Parathyroid adenoma (tissue), 2 donors: ENCODE measurements around the gene ITIH2.
"Not testable (repeated sequence)": the region's sequence is repeated elsewhere in the genome, so short reads cannot be mapped to it uniquely, and the experiment has no call there.

ENCODE experiments used
- H2AFZ ChIP-seq: fragments of 300-600 bp; sonication (generic); one replicate; pipeline ENCODE4 v1.7.0; 2017; ENCODE audit warnings: antibody characterized with exemption, mild to moderate bottlenecking
- H3K27ac ChIP-seq: fragments of 300-600 bp; sonication (generic); one replicate; pipeline ENCODE4 v1.7.0; 2017
- H3K27me3 ChIP-seq: fragments of 300-600 bp; sonication (generic); one replicate; pipeline ENCODE4 v1.7.0; 2017; ENCODE audit warnings: low read length; ENCODE audit not compliant: control insufficient read depth, insufficient read depth
- H3K36me3 ChIP-seq: fragments of 300-600 bp; sonication (generic); one replicate; pipeline ENCODE4 v1.7.0; 2017; ENCODE audit warnings: low read length; ENCODE audit not compliant: control insufficient read depth, insufficient read depth
- H3K4me1 ChIP-seq: fragments of 300-600 bp; sonication (generic); one replicate; pipeline ENCODE4 v1.7.0; 2017; ENCODE audit warnings: control low read depth
- H3K4me2 ChIP-seq: fragments of 300-600 bp; sonication (generic); one replicate; pipeline ENCODE4 v1.7.0; 2017; ENCODE audit warnings: low read length
- H3K4me3 ChIP-seq: fragments of 300-600 bp; sonication (generic); one replicate; pipeline ENCODE4 v1.7.0; 2017; ENCODE audit warnings: low read depth, low read length
- H3K79me2 ChIP-seq: fragments of 300-600 bp; sonication (generic); one replicate; pipeline ENCODE4 v1.7.0; 2017; ENCODE audit warnings: control low read depth
- H3K9ac ChIP-seq: fragments of 300-600 bp; sonication (generic); one replicate; pipeline ENCODE4 v1.7.0; 2017; ENCODE audit warnings: mild to moderate bottlenecking
- H3K9me3 ChIP-seq: fragments of 300-600 bp; sonication (generic); one replicate; pipeline ENCODE4 v1.7.0; 2017; ENCODE audit warnings: low read length; ENCODE audit not compliant: control insufficient read depth
- TF ChIP-seq, protein P1 (sequence below): fragments of 300-600 bp; sonication (generic); IDR thresholded peaks from one replicate; pipeline ENCODE4 v1.7.0; 2017; ENCODE audit warnings: antibody characterized with exemption, mild to moderate bottlenecking
- donor health status: primary hyperparathyroidism.

Gene ITIH2

DNA sequence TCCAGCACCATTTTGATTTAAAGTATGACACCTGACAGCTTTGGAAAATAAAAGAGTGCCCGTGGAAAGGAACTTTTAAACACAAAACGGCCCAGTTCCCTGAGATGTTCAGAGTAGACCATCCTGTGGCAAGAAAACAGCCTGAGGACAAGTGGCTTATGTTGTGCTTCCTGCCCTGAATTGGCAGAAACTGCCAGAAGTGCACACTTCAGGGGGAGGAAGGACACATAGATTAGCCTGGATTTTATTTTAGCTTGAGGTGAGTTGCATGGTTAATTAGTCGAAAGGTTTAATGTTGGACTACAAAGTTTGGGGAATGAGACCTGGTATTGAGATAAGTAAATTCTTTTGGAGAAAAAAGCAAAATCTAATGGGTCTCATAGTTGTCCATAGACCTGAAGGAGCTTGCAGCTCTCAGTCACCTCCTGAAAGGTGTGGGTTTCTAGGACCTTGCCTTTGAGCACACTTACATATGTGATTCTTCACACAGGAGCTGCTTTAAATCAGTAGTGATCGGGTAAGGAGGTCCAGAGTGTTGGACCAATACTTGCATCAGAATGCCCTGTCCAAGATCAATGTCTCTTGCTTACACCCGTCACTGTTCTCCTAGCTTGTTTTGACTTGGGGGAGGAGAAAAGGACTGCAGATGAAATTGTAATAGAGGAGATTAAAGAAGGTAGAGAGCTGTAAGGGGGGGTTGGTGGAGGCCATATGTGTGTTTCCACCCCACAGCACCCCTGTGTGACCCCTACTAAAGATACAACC lies 4.9 kb downstream of the ITIH2 start:
- TF ChIP-seq, protein P1, sequence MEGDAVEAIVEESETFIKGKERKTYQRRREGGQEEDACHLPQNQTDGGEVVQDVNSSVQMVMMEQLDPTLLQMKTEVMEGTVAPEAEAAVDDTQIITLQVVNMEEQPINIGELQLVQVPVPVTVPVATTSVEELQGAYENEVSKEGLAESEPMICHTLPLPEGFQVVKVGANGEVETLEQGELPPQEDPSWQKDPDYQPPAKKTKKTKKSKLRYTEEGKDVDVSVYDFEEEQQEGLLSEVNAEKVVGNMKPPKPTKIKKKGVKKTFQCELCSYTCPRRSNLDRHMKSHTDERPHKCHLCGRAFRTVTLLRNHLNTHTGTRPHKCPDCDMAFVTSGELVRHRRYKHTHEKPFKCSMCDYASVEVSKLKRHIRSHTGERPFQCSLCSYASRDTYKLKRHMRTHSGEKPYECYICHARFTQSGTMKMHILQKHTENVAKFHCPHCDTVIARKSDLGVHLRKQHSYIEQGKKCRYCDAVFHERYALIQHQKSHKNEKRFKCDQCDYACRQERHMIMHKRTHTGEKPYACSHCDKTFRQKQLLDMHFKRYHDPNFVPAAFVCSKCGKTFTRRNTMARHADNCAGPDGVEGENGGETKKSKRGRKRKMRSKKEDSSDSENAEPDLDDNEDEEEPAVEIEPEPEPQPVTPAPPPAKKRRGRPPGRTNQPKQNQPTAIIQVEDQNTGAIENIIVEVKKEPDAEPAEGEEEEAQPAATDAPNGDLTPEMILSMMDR, result no peak
- H3K4me1 ChIP-seq, result no peaks in the 10 kb centered on the region
- H3K27ac ChIP-seq, result no peak overlapping the region
- no peaks in the 10 kb centered on the region for H3K27me3 ChIP-seq
- no peak overlapping the region for H3K4me3 ChIP-seq
- no peak overlapping the region for H3K4me2 ChIP-seq
- H3K36me3 ChIP-seq, result no peaks in the 10 kb centered on the region
- H3K79me2 ChIP-seq, result no peaks in the 10 kb centered on the region
- H3K9me3 ChIP-seq, result no peaks in the 10 kb centered on the region
- no peak overlapping the region for H3K9ac ChIP-seq
- no peak overlapping the region for H2AFZ ChIP-seq

DNA sequence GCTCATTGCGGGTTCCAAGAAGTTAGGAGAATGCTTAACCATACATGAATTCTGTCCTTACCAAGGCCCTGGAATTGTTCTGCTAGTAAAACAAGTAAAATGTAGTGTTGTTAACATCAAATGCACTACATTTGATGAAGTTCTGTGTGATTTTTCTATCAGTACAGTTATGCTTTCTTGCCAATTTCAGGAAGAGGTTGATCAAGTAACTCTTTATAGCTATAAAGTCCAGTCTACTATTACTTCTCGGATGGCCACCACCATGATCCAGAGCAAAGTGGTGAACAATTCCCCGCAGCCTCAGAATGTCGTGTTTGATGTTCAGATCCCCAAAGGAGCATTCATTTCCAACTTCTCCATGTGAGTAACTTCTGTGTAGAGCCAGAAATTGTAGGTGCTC lies 5.7 kb downstream of the ITIH2 start:
- TF ChIP-seq, protein P1, result no peak
- H3K79me2 ChIP-seq, result no peaks in the 10 kb centered on the region
- H3K36me3 ChIP-seq, result no peaks in the 10 kb centered on the region
- no peak overlapping the region for H3K4me3 ChIP-seq
- no peak overlapping the region for H3K4me2 ChIP-seq
- no peak overlapping the region for H3K9ac ChIP-seq
- no peak overlapping the region for H3K27ac ChIP-seq
- no peaks in the 10 kb centered on the region for H3K27me3 ChIP-seq
- no peaks in the 10 kb centered on the region for H3K9me3 ChIP-seq
- no peak overlapping the region for H2AFZ ChIP-seq
- no peaks in the 10 kb centered on the region for H3K4me1 ChIP-seq

DNA sequence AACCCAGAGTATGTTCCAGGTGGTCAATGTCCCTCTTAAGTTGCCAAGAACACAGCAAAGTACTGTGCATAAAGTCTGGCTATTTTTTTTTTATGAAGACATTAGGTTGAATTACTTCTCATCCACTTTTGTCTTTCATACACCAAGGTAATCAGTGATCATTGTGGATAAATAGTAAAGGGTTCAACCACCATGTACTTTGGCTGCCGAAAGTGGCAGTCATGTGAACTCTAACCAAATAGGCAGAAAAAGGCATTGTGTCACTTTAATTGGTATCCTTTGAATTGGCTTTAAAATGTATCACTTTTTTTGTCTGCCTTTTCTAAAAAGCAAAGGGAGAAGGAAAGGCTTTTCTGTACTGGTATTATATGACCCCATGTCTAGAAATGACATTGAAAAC lies 7.3 kb downstream of the ITIH2 start:
- H3K4me1 ChIP-seq, result no peaks in the 10 kb centered on the region
- no peak overlapping the region for H3K27ac ChIP-seq
- no peaks in the 10 kb centered on the region for H3K36me3 ChIP-seq
- no peaks in the 10 kb centered on the region for H3K9me3 ChIP-seq
- H2AFZ ChIP-seq, result no peak overlapping the region
- H3K9ac ChIP-seq, result no peak overlapping the region
- TF ChIP-seq, protein P1, result no peak
- H3K27me3 ChIP-seq, result no peaks in the 10 kb centered on the region
- no peak overlapping the region for H3K4me3 ChIP-seq
- no peaks in the 10 kb centered on the region for H3K79me2 ChIP-seq
- H3K4me2 ChIP-seq, result no peak overlapping the region

DNA sequence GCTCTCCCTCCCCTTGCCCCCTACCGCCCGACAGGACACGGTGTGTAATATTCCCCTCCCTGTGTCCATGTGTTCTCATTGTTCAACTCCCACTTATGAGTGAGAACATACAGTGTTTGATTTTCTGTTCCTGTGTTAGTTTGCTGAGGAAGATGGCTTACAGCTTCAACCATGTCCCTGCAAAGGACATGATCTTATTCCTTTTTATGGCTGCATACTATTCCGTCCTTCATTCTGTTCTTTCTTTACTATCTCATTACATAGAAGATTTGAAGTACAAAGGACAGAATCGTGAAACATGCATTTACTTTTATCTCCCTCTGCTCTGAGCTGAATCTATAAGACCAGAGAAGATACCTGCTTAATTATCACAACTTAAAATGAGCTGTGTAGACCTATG lies 8.0 kb downstream of the ITIH2 start:
- H3K4me1 ChIP-seq, H3K4me2 ChIP-seq, H3K27me3 ChIP-seq, H3K9ac ChIP-seq, H3K4me3 ChIP-seq, H3K27ac ChIP-seq, H3K9me3 ChIP-seq, H3K36me3 ChIP-seq, H3K79me2 ChIP-seq, H2AFZ ChIP-seq: not testable (repeated sequence)

DNA sequence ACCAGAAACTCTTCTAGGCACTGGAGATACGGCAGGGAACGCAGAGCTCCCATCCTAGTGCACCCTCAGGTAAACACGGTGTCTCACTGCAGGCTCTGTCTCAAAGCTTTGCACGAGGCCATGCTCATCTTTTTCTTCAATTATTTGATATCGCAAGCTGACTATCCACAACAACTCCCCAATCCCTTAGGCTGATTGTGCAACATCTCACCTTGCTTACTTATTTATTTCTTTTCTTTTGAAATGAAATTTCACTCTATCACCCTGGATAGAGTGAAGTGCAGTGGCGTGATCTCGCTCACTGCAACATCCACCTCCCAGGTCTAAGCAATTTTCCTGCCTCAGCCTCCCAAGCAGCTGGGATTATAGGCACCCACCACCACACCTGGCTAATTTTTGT lies 12.4 kb downstream of the ITIH2 start:
- TF ChIP-seq, protein P1, result no peak
- no peak overlapping the region for H3K27ac ChIP-seq
- H3K4me2 ChIP-seq, result no peak overlapping the region
- no peaks in the 10 kb centered on the region for H3K4me1 ChIP-seq
- H3K27me3 ChIP-seq, result no peaks in the 10 kb centered on the region
- no peaks in the 10 kb centered on the region for H3K9me3 ChIP-seq
- H3K4me3 ChIP-seq, result no peak overlapping the region
- H2AFZ ChIP-seq, result no peak overlapping the region
- H3K36me3 ChIP-seq, result no peaks in the 10 kb centered on the region
- no peaks in the 10 kb centered on the region for H3K79me2 ChIP-seq
- no peak overlapping the region for H3K9ac ChIP-seq
